ENCODE measurements around the gene HGFAC. TPM values are rescaled to one million over a fixed set of nuclear protein-coding genes. Genes with fewer than 3 reads are reported as not detected.

The HGFAC gene
- total and polyA plus RNA-seq, 2 of the 13 experiments (the other 11 are each of a cell fraction or from before 2014, with no cell fraction given), result 8.5 to 63.6 TPM

DNA sequence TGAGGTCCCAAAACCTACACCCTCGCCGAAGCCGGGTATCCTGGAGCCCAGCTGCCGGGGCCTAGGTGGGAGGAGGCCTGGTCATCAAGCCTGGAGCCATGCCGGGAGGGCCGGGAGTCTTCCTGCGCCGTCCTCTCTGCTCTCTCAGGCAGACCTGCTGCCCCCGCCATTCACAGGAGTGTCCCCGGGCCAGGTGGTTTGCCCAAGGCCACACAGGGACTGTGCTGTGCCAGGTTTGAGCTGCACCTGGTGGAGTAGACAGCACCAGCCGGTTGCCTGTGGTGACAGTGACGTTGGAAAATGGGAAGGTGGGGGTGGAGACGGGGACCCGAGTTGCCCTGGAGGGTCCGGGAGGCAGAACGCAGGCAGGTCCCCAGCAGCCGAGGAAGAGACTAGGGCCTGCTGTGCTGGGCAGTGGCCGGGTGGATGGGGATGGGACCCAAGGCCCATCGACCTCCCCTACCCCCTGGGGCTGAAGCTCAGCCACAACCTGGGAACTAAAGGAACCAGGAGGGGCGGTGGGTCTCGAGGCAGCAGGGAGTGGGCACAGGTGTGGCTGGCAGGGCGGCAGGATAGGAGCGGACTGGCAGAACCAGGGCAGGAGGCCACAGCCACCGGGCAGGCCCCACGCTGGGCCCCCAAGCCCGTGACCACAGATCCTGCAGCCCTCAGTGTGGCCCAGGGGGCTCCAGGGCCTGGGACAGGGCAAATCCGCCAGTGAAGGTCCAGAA is 30.8 kb downstream of the HGFAC start:
- DNase-seq (ENCODE audit: low spot score) (no peak), FAIRE-seq (no peak), ATAC-seq (no peak)
- Histone ChIP-seq H3K9ac (ENCODE audit: insufficient read depth, low read depth, low read length) (no peak overlapping the region), H3K4me1 (ENCODE audit: insufficient read depth, low read length) (peaks cover 23% of the 10 kb centered on the region; the same call in 1 of the 2 replicates), H3K9me3 (ENCODE audit: low read length) (no peaks in the 10 kb centered on the region), H3K27me3 (ENCODE audit: control insufficient read depth in 1 of 2, insufficient read depth in 2 of 2, low read length in 2 of 2) (peaks cover 20 to 59% of the 10 kb centered on the region in 2 experiments), H4K20me1 (ENCODE audit: insufficient read depth, low read length) (no peaks in the 10 kb centered on the region), H3K4me3 (replicated peaks in 1 of 3; ENCODE audit: insufficient read depth in 1 of 3, low read depth in 2 of 3, low read length in 3 of 3) (no peak overlapping the region), H3K27ac (ENCODE audit: extremely low read length, insufficient read depth, low read length) (no peak overlapping the region), H3K36me3 (replicated peaks in 1 of 2; ENCODE audit: control insufficient read depth in 1 of 2, insufficient read depth in 2 of 2, low read length in 2 of 2) (no peaks in the 10 kb centered on the region), H3K4me2 (ENCODE audit: low read depth, low read length) (no peak overlapping the region), H3K79me2 (ENCODE audit: insufficient read depth, low read length) (no peaks in the 10 kb centered on the region), H2AFZ (ENCODE audit: low read length) (no peak overlapping the region)
- in situ Hi-C loops (cut with HindIII; ENCODE audit: extremely low pct_ligation_motif_present, low pct_unique_long_range_greater_than_20kb) (no loop called here), intact Hi-C loops (cut with micrococcal nuclease; ENCODE audit: unreplicated experiment) (no loop called here)
- WGBS (ENCODE audit: low lambda C conversion rate), result 29% methylated on average over 23 of the region's 27 CpGs
- no peak for TF ChIP-seq ZFP41 (CRISPR knock-in tag; IDR thresholded peaks at IDR 0.05; ENCODE audit: borderline replicate concordance)
- no peak for TF ChIP-seq NCOA2 (CRISPR knock-in tag; IDR thresholded peaks at IDR 0.05)
- TF ChIP-seq, protein P1, sequence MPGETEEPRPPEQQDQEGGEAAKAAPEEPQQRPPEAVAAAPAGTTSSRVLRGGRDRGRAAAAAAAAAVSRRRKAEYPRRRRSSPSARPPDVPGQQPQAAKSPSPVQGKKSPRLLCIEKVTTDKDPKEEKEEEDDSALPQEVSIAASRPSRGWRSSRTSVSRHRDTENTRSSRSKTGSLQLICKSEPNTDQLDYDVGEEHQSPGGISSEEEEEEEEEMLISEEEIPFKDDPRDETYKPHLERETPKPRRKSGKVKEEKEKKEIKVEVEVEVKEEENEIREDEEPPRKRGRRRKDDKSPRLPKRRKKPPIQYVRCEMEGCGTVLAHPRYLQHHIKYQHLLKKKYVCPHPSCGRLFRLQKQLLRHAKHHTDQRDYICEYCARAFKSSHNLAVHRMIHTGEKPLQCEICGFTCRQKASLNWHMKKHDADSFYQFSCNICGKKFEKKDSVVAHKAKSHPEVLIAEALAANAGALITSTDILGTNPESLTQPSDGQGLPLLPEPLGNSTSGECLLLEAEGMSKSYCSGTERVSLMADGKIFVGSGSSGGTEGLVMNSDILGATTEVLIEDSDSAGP (CRISPR knock-in tag; IDR thresholded peaks at IDR 0.05; ENCODE audit: borderline replicate concordance), result no peak
- TF ChIP-seq ZNF263 (CRISPR knock-in tag; IDR thresholded peaks at IDR 0.05), result no peak
- TF ChIP-seq ZNF563 (CRISPR knock-in tag; IDR thresholded peaks at IDR 0.05), result no peak
- no peak for TF ChIP-seq ZNF652 (CRISPR knock-in tag; IDR thresholded peaks at IDR 0.05; ENCODE audit: borderline replicate concordance, low read depth)
- TF ChIP-seq CHD2 (IDR thresholded peaks at IDR 0.05; ENCODE audit: low read depth, low read length), result no peak
- no peak for TF ChIP-seq ELF3 (CRISPR knock-in tag; IDR thresholded peaks at IDR 0.05)
- CTCF ChIA-PET (ENCODE audit: low intra/inter-chr PET ratio, low total read pairs), result no interaction called here
- no TSS peak for BruUV-seq (replicated peaks)
- POLR2A ChIA-PET, result no interaction called here

All from HepG2 (cell line).